GM23338 (cell line): Measurements from ENCODE around the gene ZNF784. TPM values are rescaled to one million over a fixed set of nuclear protein-coding genes. Genes with fewer than 3 reads are reported as not detected.

Experiments used
- ATAC-seq: fragments of 200-7000 bp; cut with Tn5 transposase; 3 replicates; pipeline ENCODE4 v1.9.1; 2020
- DNase-seq: peaks from one replicate; pipeline ENCODE4 v3.0.0-alpha.2; 2015; ENCODE audit warnings: low spot score
- H2AFZ ChIP-seq: fragments of 200-600 bp; sonication (generic); 2 replicates; pipeline ENCODE4 v1.8.0; 2016; ENCODE audit warnings: antibody characterized with exemption, mild to moderate bottlenecking, moderate library complexity
- H3F3A ChIP-seq: fragments of 200-600 bp; sonication (generic); replicated peaks from 2 replicates; pipeline ENCODE4 v1.8.0; 2017; ENCODE audit warnings: antibody characterized with exemption, mixed run types, low read depth
- H3K27ac ChIP-seq: fragments of 200-600 bp; sonication (generic); 2 replicates; pipeline ENCODE4 v1.6.1; 2016; ENCODE audit warnings: low read depth
- H3K27me3 ChIP-seq: fragments of 200-600 bp; sonication (generic); 2 replicates; pipeline ENCODE4 v1.8.0; 2016; ENCODE audit warnings: mild to moderate bottlenecking, mixed run types, moderate library complexity; ENCODE audit not compliant: insufficient read depth
- H3K36me3 ChIP-seq: fragments of 200-600 bp; sonication (generic); 2 replicates; pipeline ENCODE4 v1.8.0; 2016; ENCODE audit warnings: mild to moderate bottlenecking; ENCODE audit not compliant: insufficient read depth
- H3K4me1 ChIP-seq: fragments of 200-600 bp; sonication (generic); 2 replicates; pipeline ENCODE4 v1.8.0; 2016; ENCODE audit warnings: mild to moderate bottlenecking, moderate library complexity; ENCODE audit not compliant: insufficient read depth
- H3K4me2 ChIP-seq: fragments of 200-600 bp; sonication (generic); 2 replicates; pipeline ENCODE4 v1.7.1; 2017; ENCODE audit warnings: mixed run types
- H3K4me3 ChIP-seq: fragments of 200-600 bp; sonication (generic); 2 replicates; pipeline ENCODE4 v1.6.1; 2016; ENCODE audit warnings: mixed run types
- H3K79me2 ChIP-seq: fragments of 200-600 bp; sonication (generic); replicated peaks from 2 replicates; pipeline ENCODE4 v1.8.0; 2017; ENCODE audit warnings: mild to moderate bottlenecking; ENCODE audit not compliant: insufficient read depth
- H3K9me2 ChIP-seq: fragments of 200-600 bp; sonication (generic); 2 replicates; pipeline ENCODE4 v1.8.0; 2017; ENCODE audit not compliant: insufficient read depth
- H4K20me1 ChIP-seq: fragments of 200-600 bp; sonication (generic); replicated peaks from 2 replicates; pipeline ENCODE4 v1.8.0; 2017; ENCODE audit warnings: mild to moderate bottlenecking; ENCODE audit not compliant: insufficient read depth
- H3K27ac Mint-ChIP-seq: 2 replicates; pipeline ENCODE4 v1.8.0; 2020; ENCODE audit warnings: inconsistent platforms, mild to moderate bottlenecking, moderate library complexity, mixed read lengths
- H3K27me3 Mint-ChIP-seq: 3 replicates; pipeline ENCODE4 v1.8.0; 2022; ENCODE audit warnings: low read depth, mild to moderate bottlenecking, moderate library complexity, mixed read lengths, inconsistent platforms; ENCODE audit not compliant: insufficient read depth, poor library complexity
- H3K36me3 Mint-ChIP-seq: 3 replicates; pipeline ENCODE4 v1.8.0; 2021; ENCODE audit warnings: low read depth, mild to moderate bottlenecking, inconsistent platforms, moderate library complexity, mixed read lengths
- H3K4me1 Mint-ChIP-seq: 3 replicates; pipeline ENCODE4 v1.8.0; 2020; ENCODE audit warnings: mild to moderate bottlenecking, inconsistent platforms, mixed read lengths
- H3K4me3 Mint-ChIP-seq: 3 replicates; pipeline ENCODE4 v1.8.0; 2021; ENCODE audit warnings: moderate library complexity, mild to moderate bottlenecking, inconsistent platforms, mixed read lengths
- H3K9me3 Mint-ChIP-seq: 3 replicates; pipeline ENCODE4 v1.8.0; 2020; ENCODE audit warnings: moderate library complexity, mild to moderate bottlenecking, inconsistent platforms, mixed read lengths
- CTCF ChIP-seq, 2 experiments: fragments of 200-600 bp in 1 of 2; sonication (generic) in 1 of 2; conservative IDR thresholded peaks; 2 replicates each; pipeline versions ENCODE4 v1.5.1 to v1.6.1; 2016 to 2017; ENCODE audit warnings: antibody characterized with exemption in 2 of 2, low read depth in 2 of 2, mild to moderate bottlenecking in 2 of 2, moderate library complexity in 1 of 2
- ETS1 ChIP-seq: IDR thresholded peaks from 2 replicates; pipeline ENCODE4 v1.6.1; 2016; ENCODE audit warnings: antibody characterized with exemption
- EZH2 ChIP-seq: fragments of 200-600 bp; sonication (generic); IDR thresholded peaks from one replicate; pipeline ENCODE4 v1.8.0; 2017; ENCODE audit warnings: antibody characterized with exemption, mild to moderate bottlenecking, low read depth; ENCODE audit not compliant: unreplicated experiment
- JUNB ChIP-seq: IDR thresholded peaks from one replicate; pipeline ENCODE4 v1.6.1; 2016; ENCODE audit warnings: antibody characterized with exemption; ENCODE audit not compliant: unreplicated experiment
- NANOG ChIP-seq: IDR thresholded peaks from 2 replicates; pipeline ENCODE4 v1.6.1; 2016; ENCODE audit warnings: antibody characterized with exemption, borderline replicate concordance
- REST ChIP-seq: IDR thresholded peaks from one replicate; pipeline ENCODE4 v1.6.1; 2018; ENCODE audit warnings: antibody characterized with exemption; ENCODE audit not compliant: unreplicated experiment
- STAT1 ChIP-seq: IDR thresholded peaks from one replicate; pipeline ENCODE4 v1.6.1; 2016; ENCODE audit warnings: antibody characterized with exemption; ENCODE audit not compliant: unreplicated experiment
- ZNF114 ChIP-seq: fragments of 250-450 bp; sonication (Bioruptor Pico); IDR thresholded peaks from 2 replicates; pipeline ENCODE4 v1.5.0; 2020; ENCODE audit warnings: mild to moderate bottlenecking, moderate library complexity
- ZNF331 ChIP-seq: fragments of 250-450 bp; sonication (Bioruptor Pico); IDR thresholded peaks from 2 replicates; pipeline ENCODE4 v1.5.0; 2020; ENCODE audit warnings: low read depth, mild to moderate bottlenecking, moderate library complexity
- polyA plus RNA-seq: library from polyadenylated mRNA; unstranded; fragments of >200 nt; fragmentation: Nextera tagmentation; extraction: Ambion mirVana; gene quantifications from 2 replicates; pipeline ENCODE4 v1.2.1, GENCODE V29; 2016
- total RNA-seq: library from RNA; depleted of rRNA; stranded (reverse); fragments of >200 nt; shearing (Covaris generic); gene quantifications from 2 replicates; pipeline ENCODE4 v1.2.3, GENCODE V29; 2014

ZNF784 gene
- total and polyA plus RNA-seq, 2 experiments from 2014 or later, result 1.5 to 6.7 TPM

- H3K27me3 ChIP-seq, result no peaks in the 10 kb centered on the region
- H3K36me3 ChIP-seq, result no peaks in the 10 kb centered on the region
- H3K9me2 ChIP-seq, result no peaks in the 10 kb centered on the region
- TF ChIP-seq NANOG, result no peak
- TF ChIP-seq CTCF (conservative IDR thresholded peaks at IDR 0.05; ENCODE audit: low read depth in 2 of 2), result no peak
- TF ChIP-seq ETS1, result no peak
- no peak for TF ChIP-seq ZNF114 (CRISPR knock-in tag)
- no peak for TF ChIP-seq STAT1
- no peak for TF ChIP-seq JUNB
- no peak for TF ChIP-seq ZNF331 (CRISPR knock-in tag)
- no peak for TF ChIP-seq REST
- no peak overlapping the region for H3K4me3 Mint-ChIP-seq
- ATAC-seq (no peak), DNase-seq (no peak)
- peaks cover 4% of the 10 kb centered on the region for H3K9me3 Mint-ChIP-seq
- H3K4me2 ChIP-seq, result no peak overlapping the region
- no peak overlapping the region for H3K27ac Mint-ChIP-seq
- H3K4me1 Mint-ChIP-seq, result peaks cover 16% of the 10 kb centered on the region; the same call in 2 of the 3 replicates
- peaks cover 12% of the 10 kb centered on the region for H3F3A ChIP-seq
- H3K4me3 ChIP-seq, result no peak overlapping the region
- no peak overlapping the region for H2AFZ ChIP-seq
- peaks cover 21% of the 10 kb centered on the region for H3K27me3 Mint-ChIP-seq
- no peaks in the 10 kb centered on the region; the same call in 1 of the 2 replicates for H3K4me1 ChIP-seq
- H3K79me2 ChIP-seq, result peaks cover 9% of the 10 kb centered on the region
- H3K27ac ChIP-seq, result no peak overlapping the region
- peaks cover 5% of the 10 kb centered on the region for H4K20me1 ChIP-seq
- peaks cover 45% of the 10 kb centered on the region for H3K36me3 Mint-ChIP-seq
Measured at GRCh38 chr19:55621673-55622231, 2.6 kb downstream of the ZNF784 start.

GRCh38 chr19:55621205-55621672 lies 3.1 kb downstream of the ZNF784 start:
- H3K9me2 ChIP-seq, result no peaks in the 10 kb centered on the region
- Mint-ChIP-seq H3K27ac (no peak overlapping the region), H3K4me3 (no peak overlapping the region), H3K27me3 (peaks cover 24% of the 10 kb centered on the region), H3K9me3 (peaks cover 5% of the 10 kb centered on the region), H3K4me1 (peaks cover 16% of the 10 kb centered on the region; the same call in 2 of the 3 replicates), H3K36me3 (peaks cover 48% of the 10 kb centered on the region)
- H3K4me1 ChIP-seq, result no peaks in the 10 kb centered on the region; the same call in 1 of the 2 replicates
- DNase-seq, result no peak
- H3K36me3 ChIP-seq, result no peaks in the 10 kb centered on the region
- H2AFZ ChIP-seq, result no peak overlapping the region
- H3K27me3 ChIP-seq, result no peaks in the 10 kb centered on the region
- H3K27ac ChIP-seq, result no peak overlapping the region
- no peak overlapping the region for H3K4me2 ChIP-seq
- no peak for ATAC-seq
- H4K20me1 ChIP-seq, result peaks cover 5% of the 10 kb centered on the region
- peaks cover 9% of the 10 kb centered on the region for H3K79me2 ChIP-seq
- H3K4me3 ChIP-seq, result no peak overlapping the region
- H3F3A ChIP-seq, result peaks cover 12% of the 10 kb centered on the region
- no peak for TF ChIP-seq CTCF (conservative IDR thresholded peaks at IDR 0.05; ENCODE audit: low read depth in 2 of 2)
- no peak for TF ChIP-seq NANOG
- TF ChIP-seq ZNF331 (CRISPR knock-in tag), result no peak
- no peak for TF ChIP-seq EZH2
- no peak for TF ChIP-seq STAT1
